Measurements from ENCODE around the gene MTMR2.

Gene MTMR2

GRCh38 chr11:95805869-95806268 lies 118.0 kb downstream of the MTMR2 start:
- no peak for DNase-seq

- no peak for DNase-seq
Measured at GRCh38 chr11:95803973-95804372, 119.9 kb downstream of the MTMR2 start.

- DNase-seq: no peak
Measured at GRCh38 chr11:95802806-95803205, 121.1 kb downstream of the MTMR2 start.

GRCh38 chr11:95800438-95800837 lies 123.5 kb downstream of the MTMR2 start:
- no peak for DNase-seq

- no peak for DNase-seq
Measured at GRCh38 chr11:95799546-95799945, 124.4 kb downstream of the MTMR2 start.

- no peak for DNase-seq
Measured at GRCh38 chr11:95796501-95796900, 127.4 kb downstream of the MTMR2 start.

- no peak for DNase-seq
Measured at GRCh38 chr11:95795627-95796295, 128.1 kb downstream of the MTMR2 start.

GRCh38 chr11:95794086-95794485 lies 129.8 kb downstream of the MTMR2 start:
- no peak for DNase-seq

- no peak for DNase-seq
Measured at GRCh38 chr11:95793116-95793515, 130.8 kb downstream of the MTMR2 start.

GRCh38 chr11:95792700-95793099 lies 131.2 kb downstream of the MTMR2 start:
- no peak for DNase-seq

GRCh38 chr11:95792200-95792599 lies 131.7 kb downstream of the MTMR2 start:
- DNase-seq: no peak

GRCh38 chr11:95791709-95792033 lies 132.2 kb downstream of the MTMR2 start:
- DNase-seq: no peak

GRCh38 chr11:95790933-95791708 lies 132.8 kb downstream of the MTMR2 start:
- DNase-seq: peak; percentile 65

GRCh38 chr11:95790123-95790932 lies 133.6 kb downstream of the MTMR2 start, which contains the start of gene CEP57:
Gene CEP57 (plus strand): TSS chr11:95790498. CDS start chr11:95790699, 201 bp downstream.
- peak; percentile 98 for DNase-seq

- peak; percentile 99 for DNase-seq
Measured at GRCh38 chr11:95789506-95790122, 134.3 kb downstream of the MTMR2 start, which contains the start of gene FAM76B. Gene FAM76B (minus strand): TSS chr11:95789782. CDS start chr11:95789478, 304 bp downstream.

GRCh38 chr11:95788921-95789505 lies 134.9 kb downstream of the MTMR2 start:
- peak; percentile 32 for DNase-seq

Data from NCI-H345 (cell line).